HG03045 (cell line): Measurements from ENCODE around the gene SP3.

Experiments used
- ATAC-seq: cut with Tn5 transposase; IDR thresholded peaks from one replicate; pipeline ENCODE4 v1.9.1; 2021; ENCODE audit warnings: mild to moderate bottlenecking, moderate library complexity; ENCODE audit not compliant: unreplicated experiment

The SP3 gene

GRCh38 chr2:173965372-173966025 is at the start of gene SP3:
TSS of gene SP3 (minus strand) at chr2:173965373. CDS start at chr2:173965171, 202 bp downstream.
- peak; percentile 73 for ATAC-seq

- ATAC-seq = no peak
Observed at GRCh38 chr2:174014699-174015070, 49.5 kb upstream of the SP3 start.

GRCh38 chr2:174014011-174014698 is 49.0 kb upstream of the SP3 start:
- ATAC-seq = no peak

- no peak for ATAC-seq
Observed at GRCh38 chr2:174013315-174013751, 48.2 kb upstream of the SP3 start.

GRCh38 chr2:174012347-174013314 is 47.5 kb upstream of the SP3 start:
- ATAC-seq = peak; percentile 54

- ATAC-seq = no peak
Observed at GRCh38 chr2:174011796-174012195, 46.6 kb upstream of the SP3 start.

GRCh38 chr2:174011173-174011572 is 46.0 kb upstream of the SP3 start:
- no peak for ATAC-seq

- no peak for ATAC-seq
Observed at GRCh38 chr2:174009488-174010223, 44.5 kb upstream of the SP3 start.

GRCh38 chr2:174008720-174009119 is 43.5 kb upstream of the SP3 start:
- ATAC-seq = no peak

GRCh38 chr2:174007010-174007409 is 41.8 kb upstream of the SP3 start:
- ATAC-seq = no peak

GRCh38 chr2:174005801-174006419 is 40.7 kb upstream of the SP3 start:
- ATAC-seq = no peak

GRCh38 chr2:174004905-174005605 is 39.9 kb upstream of the SP3 start:
- peak; percentile 74 for ATAC-seq

GRCh38 chr2:174003720-174004695 is 38.8 kb upstream of the SP3 start:
- ATAC-seq = no peak

- ATAC-seq = no peak
Observed at GRCh38 chr2:174002679-174003078, 37.5 kb upstream of the SP3 start.

- no peak for ATAC-seq
Observed at GRCh38 chr2:174001107-174001506, 35.9 kb upstream of the SP3 start.

- ATAC-seq = no peak
Observed at GRCh38 chr2:173999724-174000123, 34.6 kb upstream of the SP3 start.

- ATAC-seq = no peak
Observed at GRCh38 chr2:173999272-173999671, 34.1 kb upstream of the SP3 start.

GRCh38 chr2:173998386-173998785 is 33.2 kb upstream of the SP3 start:
- ATAC-seq = no peak

GRCh38 chr2:173997753-173998152 is 32.6 kb upstream of the SP3 start:
- no peak for ATAC-seq
